Astrocyte (in vitro differentiated cells and primary cell): ENCODE results near the gene ZBTB9. TPM values are rescaled to one million over a fixed set of nuclear protein-coding genes. Genes with fewer than 3 reads are reported as not detected.

Source experiments
- DNase-seq: peaks from one replicate; pipeline ENCODE4 v3.0.0-alpha.2; 2010; ENCODE audit warnings: low read depth
- FAIRE-seq: peaks from 2 replicates; lab custom pipeline; 2011; peaks lifted over from hg19 to GRCh38; lab: Jason Lieb, UNC
- H2AFZ ChIP-seq: 2 replicates; pipeline ENCODE4 v1.6.0; 2012; ENCODE audit warnings: low read depth, low read length, inconsistent platforms
- H3K27ac ChIP-seq: 2 replicates; pipeline ENCODE4 v1.5.1; 2011; ENCODE audit warnings: low read depth, low read length, inconsistent platforms
- H3K27me3 ChIP-seq: 2 replicates; pipeline ENCODE4 v1.6.0; 2011; ENCODE audit warnings: low read length, inconsistent platforms; ENCODE audit not compliant: insufficient read depth
- H3K36me3 ChIP-seq: 2 replicates; pipeline ENCODE4 v1.5.1; 2011; ENCODE audit warnings: low read length, inconsistent platforms; ENCODE audit not compliant: insufficient read depth
- H3K4me1 ChIP-seq: 2 replicates; pipeline ENCODE4 v1.5.1; 2011; ENCODE audit warnings: low read length, inconsistent platforms; ENCODE audit not compliant: insufficient read depth
- H3K4me2 ChIP-seq: 2 replicates; pipeline ENCODE4 v1.6.0; 2012; ENCODE audit warnings: low read length, inconsistent platforms
- H3K4me3 ChIP-seq: 2 replicates; pipeline ENCODE4 v1.5.1; 2011; ENCODE audit warnings: low read depth, mild to moderate bottlenecking, low read length, inconsistent platforms; ENCODE audit not compliant: insufficient read depth
- H3K79me2 ChIP-seq: 2 replicates; pipeline ENCODE4 v1.6.0; 2012; ENCODE audit warnings: mild to moderate bottlenecking, low read length, inconsistent platforms; ENCODE audit not compliant: insufficient read depth
- H3K9ac ChIP-seq: 2 replicates; pipeline ENCODE4 v1.6.0; 2012; ENCODE audit warnings: mild to moderate bottlenecking, low read length, inconsistent platforms
- H3K9me3 ChIP-seq: 2 replicates; pipeline ENCODE4 v1.5.1; 2012; ENCODE audit warnings: low read depth, mild to moderate bottlenecking, low read length, inconsistent platforms; ENCODE audit not compliant: insufficient read depth
- H4K20me1 ChIP-seq: 2 replicates; pipeline ENCODE4 v1.6.0; 2012; ENCODE audit warnings: low read length, inconsistent platforms; ENCODE audit not compliant: insufficient read depth
- H3K27ac Mint-ChIP-seq: one replicate; pipeline ENCODE4 v1.8.0; 2021; ENCODE audit warnings: mild to moderate bottlenecking, mixed read lengths; ENCODE audit not compliant: unreplicated experiment
- H3K27me3 Mint-ChIP-seq: one replicate; pipeline ENCODE4 v1.8.0; 2021; ENCODE audit warnings: low read depth, mixed read lengths; ENCODE audit not compliant: unreplicated experiment
- H3K36me3 Mint-ChIP-seq: one replicate; pipeline ENCODE4 v1.8.0; 2021; ENCODE audit warnings: low read depth, mixed read lengths; ENCODE audit not compliant: unreplicated experiment
- H3K4me1 Mint-ChIP-seq: one replicate; pipeline ENCODE4 v1.8.0; 2021; ENCODE audit warnings: low read depth, mixed read lengths; ENCODE audit not compliant: unreplicated experiment
- H3K4me3 Mint-ChIP-seq: one replicate; pipeline ENCODE4 v1.8.0; 2021; ENCODE audit warnings: mild to moderate bottlenecking, moderate library complexity, mixed read lengths; ENCODE audit not compliant: unreplicated experiment
- H3K9me3 Mint-ChIP-seq: one replicate; pipeline ENCODE4 v1.8.0; 2021; ENCODE audit warnings: mild to moderate bottlenecking, mixed read lengths; ENCODE audit not compliant: unreplicated experiment
- CTCF ChIP-seq: IDR thresholded peaks from 2 replicates; pipeline ENCODE4 v1.5.1; 2011; ENCODE audit warnings: low read depth, mild to moderate bottlenecking, inconsistent platforms, low read length, moderate library complexity; ENCODE audit not compliant: insufficient read depth
- EZH2 ChIP-seq: IDR thresholded peaks from 2 replicates; pipeline ENCODE4 v1.6.1; 2012; ENCODE audit warnings: mild to moderate bottlenecking, low read length, inconsistent platforms; ENCODE audit not compliant: insufficient read depth
- microRNA-seq: library from miRNA; unstranded; fragments of <30 nt; microRNA quantifications from one replicate; pipeline ENCODE4 v1.2.0, GENCODE V29; 2020
- total RNA-seq: library from RNA; stranded (reverse); gene quantifications from 2 replicates; pipeline ENCODE4 v1.2.1, GENCODE V29; 2021

ZBTB9 gene
- total RNA-seq, 1 donor from 2014 or later, result 10.4 TPM

- Histone ChIP-seq H3K27me3 (peaks cover 3% of the 10 kb centered on the region), H3K36me3 (no peaks in the 10 kb centered on the region), H2AFZ (no peak overlapping the region), H3K4me3 (no peak overlapping the region), H3K27ac (no peak overlapping the region), H3K4me2 (no peak overlapping the region), H3K79me2 (no peaks in the 10 kb centered on the region), H3K4me1 (no peaks in the 10 kb centered on the region), H4K20me1 (no peaks in the 10 kb centered on the region), H3K9ac (no peak overlapping the region), H3K9me3 (no peaks in the 10 kb centered on the region)
- Mint-ChIP-seq H3K9me3 (peaks cover 15% of the 10 kb centered on the region), H3K4me1 (peaks cover 7% of the 10 kb centered on the region), H3K27ac (peak overlapping the region; percentile 14), H3K36me3 (peaks cover 6% of the 10 kb centered on the region), H3K27me3 (peaks cover 6% of the 10 kb centered on the region), H3K4me3 (no peak overlapping the region)
- no peak for TF ChIP-seq EZH2
- no peak for TF ChIP-seq CTCF
- FAIRE-seq (no peak), DNase-seq (no peak)
Measured at GRCh38 chr6:33504486-33504885, 50.1 kb downstream of the ZBTB9 start.

GRCh38 chr6:33505548-33506370 is 51.4 kb downstream of the ZBTB9 start:
- no peak overlapping the region for H3K27ac Mint-ChIP-seq
- no peak overlapping the region for H3K27ac ChIP-seq
- H3K9me3 ChIP-seq, result no peaks in the 10 kb centered on the region
- no peak for TF ChIP-seq EZH2
- TF ChIP-seq CTCF, result no peak
- DNase-seq (no peak), FAIRE-seq (no peak)
- peaks cover 3% of the 10 kb centered on the region for H3K27me3 ChIP-seq
- no peak overlapping the region for H2AFZ ChIP-seq
- no peaks in the 10 kb centered on the region for H3K79me2 ChIP-seq
- H3K4me3 ChIP-seq, result no peak overlapping the region
- H3K9me3 Mint-ChIP-seq, result peaks cover 15% of the 10 kb centered on the region
- H3K4me3 Mint-ChIP-seq, result no peak overlapping the region
- H4K20me1 ChIP-seq, result no peaks in the 10 kb centered on the region
- no peak overlapping the region for H3K4me2 ChIP-seq
- H3K36me3 Mint-ChIP-seq, result peaks cover 6% of the 10 kb centered on the region
- no peaks in the 10 kb centered on the region for H3K4me1 ChIP-seq
- peaks cover 7% of the 10 kb centered on the region for H3K4me1 Mint-ChIP-seq
- peaks cover 6% of the 10 kb centered on the region for H3K27me3 Mint-ChIP-seq
- H3K36me3 ChIP-seq, result no peaks in the 10 kb centered on the region
- no peak overlapping the region for H3K9ac ChIP-seq

Small RNA genes lying within 50 kb of the gene (microRNA-seq; reads per million reads assigned to microRNA genes)
- 1.9 reads per million for gene MIR5004

Other genes with a start within 250 kb of the ZBTB9 start
- 2.1 and 2.6 TPM in 2 replicates for gene HSD17B8, start 249.9 kb upstream of the ZBTB9 start, total RNA-seq
- 30.8 and 31.1 TPM in 2 replicates for gene RING1, start 246.1 kb upstream of the ZBTB9 start, total RNA-seq
- 29.9 and 30.6 TPM in 2 replicates for gene VPS52, start 182.7 kb upstream of the ZBTB9 start, total RNA-seq
- gene RPS18, start 182.5 kb upstream of the ZBTB9 start, total RNA-seq, result 1,911 and 2,061 TPM in 2 replicates
- 1.5 and 1.8 TPM in 2 replicates for gene B3GALT4, start 177.5 kb upstream of the ZBTB9 start, total RNA-seq
- 59.7 and 63.7 TPM in 2 replicates for gene WDR46, start 165.3 kb upstream of the ZBTB9 start, total RNA-seq
- 54.8 and 56.7 TPM in 2 replicates for gene PFDN6, start 165.0 kb upstream of the ZBTB9 start, total RNA-seq
- gene RGL2, start 155.6 kb upstream of the ZBTB9 start, total RNA-seq, result 36.5 and 38.9 TPM in 2 replicates
- gene TAPBP, start 140.5 kb upstream of the ZBTB9 start, total RNA-seq, result 128 and 152 TPM in 2 replicates
- gene ZBTB22, start 136.8 kb upstream of the ZBTB9 start, total RNA-seq, result 13.1 and 17.3 TPM in 2 replicates
- gene DAXX, start 131.6 kb upstream of the ZBTB9 start, total RNA-seq, result 28.6 and 32.0 TPM in 2 replicates
- 2.9 and 4.2 TPM in 2 replicates for gene KIFC1, start 62.8 kb upstream of the ZBTB9 start, total RNA-seq
- gene PHF1, start 43.6 kb upstream of the ZBTB9 start, total RNA-seq, result 29.7 and 34.3 TPM in 2 replicates
- gene CUTA, start 36.5 kb upstream of the ZBTB9 start, total RNA-seq, result 232 and 256 TPM in 2 replicates
- 34.5 and 36.1 TPM in 2 replicates for gene SYNGAP1, start 34.5 kb upstream of the ZBTB9 start, total RNA-seq
- 49.4 and 54.8 TPM in 2 replicates for gene BAK1, start 125.7 kb downstream of the ZBTB9 start, total RNA-seq
- 17.7 and 21.3 TPM in 2 replicates for gene ITPR3, start 166.7 kb downstream of the ZBTB9 start, total RNA-seq